Endothelial cell of umbilical vein (primary cell): ENCODE results near the gene CACNB4. TPM values are rescaled to one million over a fixed set of nuclear protein-coding genes. Genes with fewer than 3 reads are reported as not detected.

Experiments
- BruUV-seq: library from RNA; stranded (reverse); fragments of 400-500 nt; replicated peaks from 2 replicates; lab custom pipeline; 2021; lab: Mats Ljungman, UMichigan
- CTCF ChIA-PET: fragments of 300-600, 350-600 bp; sonication (Branson Sonifier 250); formaldehyde crosslinking; loops from one replicate; lab custom pipeline; 2021; ENCODE audit warnings: antibody characterized with exemption, inconsistent platforms; lab: Charles Lee
- POLR2A ChIA-PET: fragments of 300-600, 350-600 bp; sonication (Branson Sonifier 250); formaldehyde crosslinking; loops from one replicate; lab custom pipeline; 2021; ENCODE audit warnings: antibody characterized with exemption, inconsistent platforms; lab: Charles Lee
- DNase-seq: peaks from one replicate; pipeline ENCODE4 v3.0.0-alpha.2; 2011; ENCODE audit warnings: low read depth, low spot score
- FAIRE-seq: peaks from 2 replicates; lab custom pipeline; 2011; peaks lifted over from hg19 to GRCh38; lab: Jason Lieb, UNC
- H2AFZ ChIP-seq: 2 replicates; pipeline ENCODE4 v1.6.0; 2012; ENCODE audit warnings: low read depth, low read length, control low read depth, inconsistent platforms
- H3K27ac ChIP-seq: 2 replicates; pipeline ENCODE4 v1.5.1; 2011; ENCODE audit warnings: low read depth, mild to moderate bottlenecking, control low read depth, low read length, moderate library complexity; ENCODE audit not compliant: insufficient read depth
- H3K27me3 ChIP-seq, 2 experiments: 2 replicates each; pipeline versions ENCODE4 v1.6.0 to v1.6.1; 2011; ENCODE audit warnings: low read length in 2 of 2, mixed read lengths in 1 of 2; ENCODE audit not compliant: control insufficient read depth in 2 of 2, insufficient read depth in 2 of 2
- H3K36me3 ChIP-seq, 2 experiments: 2 replicates in 1 of 2; 3 replicates in 1 of 2; pipeline ENCODE4 v1.5.1; 2011; ENCODE audit warnings: low read length in 2 of 2, mild to moderate bottlenecking in 1 of 2, moderate library complexity in 1 of 2; ENCODE audit not compliant: control insufficient read depth in 2 of 2, insufficient read depth in 2 of 2; ENCODE audit errors: extremely low read depth in 1 of 2
- H3K4me1 ChIP-seq: 3 replicates; pipeline ENCODE4 v1.5.1; 2011; ENCODE audit warnings: mild to moderate bottlenecking, low read length; ENCODE audit not compliant: control insufficient read depth, insufficient read depth; ENCODE audit errors: extremely low read depth
- H3K4me2 ChIP-seq: 2 replicates; pipeline ENCODE4 v1.6.1; 2011; ENCODE audit warnings: low read length, control low read depth, mixed read lengths; ENCODE audit not compliant: insufficient read depth
- H3K4me3 ChIP-seq, 3 experiments: fragments of 200-600 bp in 1 of 3; sonication (generic), shearing (Covaris generic) in 1 of 3; replicated peaks in 1 of 3; 2 replicates each; pipeline ENCODE4 v1.5.1; 2011 to 2016; ENCODE audit warnings: control low read depth in 3 of 3, low read length in 3 of 3, mild to moderate bottlenecking in 2 of 3, inconsistent platforms in 1 of 3, low read depth in 1 of 3, moderate library complexity in 1 of 3; ENCODE audit not compliant: insufficient read depth in 1 of 3
- H3K79me2 ChIP-seq: 2 replicates; pipeline ENCODE4 v1.6.0; 2012; ENCODE audit warnings: low read length, inconsistent platforms; ENCODE audit not compliant: control insufficient read depth, insufficient read depth
- H3K9ac ChIP-seq: replicated peaks from 2 replicates; pipeline ENCODE3; 2011; ENCODE audit warnings: low read length, control low read depth; ENCODE audit not compliant: insufficient read depth; ENCODE audit errors: extremely low read depth
- H3K9me1 ChIP-seq: replicated peaks from 3 replicates; pipeline ENCODE4 v1.6.0; 2011; ENCODE audit warnings: mild to moderate bottlenecking, low read length; ENCODE audit not compliant: control insufficient read depth, insufficient read depth; ENCODE audit errors: extremely low read depth
- H3K9me3 ChIP-seq: replicated peaks from 2 replicates; pipeline ENCODE4 v1.5.1; 2012; ENCODE audit warnings: low read length, inconsistent platforms; ENCODE audit not compliant: control insufficient read depth, insufficient read depth
- H4K20me1 ChIP-seq: replicated peaks from 2 replicates; pipeline ENCODE3; 2011; ENCODE audit warnings: mild to moderate bottlenecking, low read length; ENCODE audit not compliant: control insufficient read depth, insufficient read depth; ENCODE audit errors: extremely low read depth
- CTCF ChIP-seq, 2 donors: IDR thresholded peaks; 1 replicate in 1 of 2; 2 replicates in 1 of 2; pipeline ENCODE4 v1.5.1; 2011; ENCODE audit warnings: low read length in 2 of 2, mild to moderate bottlenecking in 2 of 2, moderate library complexity in 2 of 2, control low read depth in 1 of 2, inconsistent platforms in 1 of 2, low read depth in 1 of 2; ENCODE audit not compliant: insufficient read depth in 1 of 2; ENCODE audit errors: extremely low read depth in 1 of 2
- EZH2 ChIP-seq: IDR thresholded peaks from 2 replicates; pipeline ENCODE4 v1.6.1; 2012; ENCODE audit warnings: borderline replicate concordance, low read depth, mild to moderate bottlenecking, moderate library complexity, low read length, inconsistent platforms; ENCODE audit not compliant: severe bottlenecking
- FOS ChIP-seq: IDR thresholded peaks from 2 replicates; pipeline ENCODE4 v1.6.1; 2011; ENCODE audit warnings: mild to moderate bottlenecking, low read length, moderate library complexity, borderline replicate concordance; ENCODE audit not compliant: insufficient read depth
- GATA2 ChIP-seq: IDR thresholded peaks from 2 replicates; pipeline ENCODE4 v1.7.0; 2011; ENCODE audit warnings: low read depth, mild to moderate bottlenecking, moderate library complexity, mixed read lengths, low read length; ENCODE audit not compliant: insufficient read length, insufficient read depth
- JUN ChIP-seq: IDR thresholded peaks from 2 replicates; pipeline ENCODE4 v1.6.1; 2011; ENCODE audit warnings: borderline replicate concordance, low read depth; ENCODE audit not compliant: insufficient read length, insufficient read depth
- MAX ChIP-seq: IDR thresholded peaks from 2 replicates; pipeline ENCODE4 v1.6.1; 2011; ENCODE audit not compliant: insufficient read depth, insufficient read length
- MYC ChIP-seq: IDR thresholded peaks from one replicate; pipeline ENCODE4 v1.6.1; 2011; ENCODE audit warnings: mild to moderate bottlenecking, low read depth, low read length
- POLR2A ChIP-seq: IDR thresholded peaks from 2 replicates; pipeline ENCODE4 v1.6.1; 2012; ENCODE audit warnings: low read depth, mild to moderate bottlenecking, control low read depth, low read length
- POLR2AphosphoS5 ChIP-seq: IDR thresholded peaks from 2 replicates; pipeline ENCODE4 v1.6.1; 2012; ENCODE audit warnings: low read depth, mild to moderate bottlenecking, control low read depth, low read length, moderate library complexity; ENCODE audit not compliant: insufficient read depth
- dilution Hi-C: fragments of 300-500 bp; cut with MboI; formaldehyde crosslinking; loops from one replicate; pipeline ENCODE4 v1.15.0; 2019; ENCODE audit warnings: low sequenced_read_pairs; ENCODE audit not compliant: extremely low pct_ligation_motif_present
- intact Hi-C: fragments of 100-400 bp; cut with micrococcal nuclease; formaldehyde crosslinking; loops from one replicate; pipeline ENCODE4 v1.10.0; 2022
- polyA plus RNA-seq, 4 experiments: library from polyadenylated mRNA; depleted of rRNA in 3 of 4; stranded (reverse) in 3 of 4; unstranded in 1 of 4; fragments of >200 nt; gene quantifications; 2 replicates each; pipeline versions ENCODE4 v1.2.1 to v1.2.3, GENCODE V29; 2011 to 2012; ENCODE audit warnings: missing spikeins in 1 of 4
- total RNA-seq: library from RNA; stranded (reverse); gene quantifications from 2 replicates; pipeline ENCODE4 v1.2.3, GENCODE V29; 2021

The CACNB4 gene
- total and polyA plus RNA-seq, 2 donors (not counting 3 experiments of a cell fraction or from before 2014, with no cell fraction given): 0.23 to 0.58 TPM

GRCh38 chr2:152127628-152128027 lies 28.8 kb upstream of the CACNB4 start:
- DNase-seq (no peak), FAIRE-seq (no peak)
- dilution Hi-C loops (no loop called here), intact Hi-C loops (no loop called here)
- Histone ChIP-seq H3K4me2 (no peak overlapping the region), H3K9ac (no peak overlapping the region), H3K79me2 (no peaks in the 10 kb centered on the region), H3K27me3 (no peaks in the 10 kb centered on the region), H2AFZ (no peak overlapping the region), H3K36me3 (peaks cover 0 to 4% of the 10 kb centered on the region in 2 experiments), H3K4me1 (no peaks in the 10 kb centered on the region), H4K20me1 (no peaks in the 10 kb centered on the region), H3K9me3 (no peaks in the 10 kb centered on the region), H3K4me3 (no peak overlapping the region), H3K27ac (no peak overlapping the region), H3K9me1 (no peaks in the 10 kb centered on the region)
- no peak for TF ChIP-seq POLR2A
- TF ChIP-seq POLR2AphosphoS5: no peak
- no peak for TF ChIP-seq MYC
- no peak for TF ChIP-seq CTCF (IDR thresholded peaks at IDR 0.05; ENCODE audit: extremely low read depth in 1 of 2, insufficient read depth in 1 of 2, low read depth in 1 of 2, low read length in 2 of 2)
- no peak for TF ChIP-seq EZH2
- TF ChIP-seq JUN: no peak
- no peak for TF ChIP-seq FOS
- no peak for TF ChIP-seq MAX
- no peak for TF ChIP-seq GATA2
- ChIA-PET CTCF (no interaction called here), POLR2A (no interaction called here)
- BruUV-seq: no TSS peak
